Retinal pigment epithelial cell (primary cell): ENCODE measurements around the gene SMARCA2.
"Not testable (repeated sequence)": the region's sequence is repeated elsewhere in the genome, so short reads cannot be mapped to it uniquely, and the experiment has no call there.

Experiments used
- DNase-seq: peaks from one replicate; pipeline ENCODE4 v3.0.0-alpha.2; 2010; ENCODE audit warnings: low read depth
- H3K4me3 ChIP-seq: 2 replicates; pipeline ENCODE4 v1.5.1; 2011; ENCODE audit warnings: mild to moderate bottlenecking, low read length, control low read depth, moderate library complexity
- TF ChIP-seq, protein P1 (sequence below): conservative IDR thresholded peaks from 2 replicates; pipeline ENCODE4 v1.5.1; 2011; ENCODE audit warnings: low read depth, low read length, control low read depth, inconsistent platforms

Gene SMARCA2

DNA sequence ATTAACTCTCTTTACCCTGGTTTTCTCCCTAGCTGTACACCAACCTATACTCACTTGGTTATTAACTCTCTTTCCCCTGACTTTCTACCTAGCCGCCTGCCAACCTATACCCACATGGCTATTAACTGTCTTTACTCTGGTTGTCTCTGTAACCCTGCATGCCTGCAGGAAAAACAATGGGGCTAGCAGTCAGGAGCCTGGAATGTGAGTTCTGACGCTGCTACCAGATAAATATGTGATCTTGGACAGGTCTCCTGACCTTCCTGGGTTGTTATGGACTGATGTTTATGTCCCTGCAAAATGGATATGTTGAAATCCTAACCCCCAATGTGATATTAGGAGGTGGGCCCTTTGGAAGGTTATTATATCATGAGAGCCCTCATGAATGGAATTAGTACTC, 119.2 kb downstream of the SMARCA2 start:
- no peak for DNase-seq
- TF ChIP-seq, protein P1, sequence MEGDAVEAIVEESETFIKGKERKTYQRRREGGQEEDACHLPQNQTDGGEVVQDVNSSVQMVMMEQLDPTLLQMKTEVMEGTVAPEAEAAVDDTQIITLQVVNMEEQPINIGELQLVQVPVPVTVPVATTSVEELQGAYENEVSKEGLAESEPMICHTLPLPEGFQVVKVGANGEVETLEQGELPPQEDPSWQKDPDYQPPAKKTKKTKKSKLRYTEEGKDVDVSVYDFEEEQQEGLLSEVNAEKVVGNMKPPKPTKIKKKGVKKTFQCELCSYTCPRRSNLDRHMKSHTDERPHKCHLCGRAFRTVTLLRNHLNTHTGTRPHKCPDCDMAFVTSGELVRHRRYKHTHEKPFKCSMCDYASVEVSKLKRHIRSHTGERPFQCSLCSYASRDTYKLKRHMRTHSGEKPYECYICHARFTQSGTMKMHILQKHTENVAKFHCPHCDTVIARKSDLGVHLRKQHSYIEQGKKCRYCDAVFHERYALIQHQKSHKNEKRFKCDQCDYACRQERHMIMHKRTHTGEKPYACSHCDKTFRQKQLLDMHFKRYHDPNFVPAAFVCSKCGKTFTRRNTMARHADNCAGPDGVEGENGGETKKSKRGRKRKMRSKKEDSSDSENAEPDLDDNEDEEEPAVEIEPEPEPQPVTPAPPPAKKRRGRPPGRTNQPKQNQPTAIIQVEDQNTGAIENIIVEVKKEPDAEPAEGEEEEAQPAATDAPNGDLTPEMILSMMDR: no peak
- H3K4me3 ChIP-seq: no peak overlapping the region

- H3K4me3 ChIP-seq: no peak overlapping the region
- no peak for DNase-seq
- TF ChIP-seq, protein P1: no peak
Observed at GRCh38 chr9:2138646-2139045, 123.5 kb downstream of the SMARCA2 start.

DNA sequence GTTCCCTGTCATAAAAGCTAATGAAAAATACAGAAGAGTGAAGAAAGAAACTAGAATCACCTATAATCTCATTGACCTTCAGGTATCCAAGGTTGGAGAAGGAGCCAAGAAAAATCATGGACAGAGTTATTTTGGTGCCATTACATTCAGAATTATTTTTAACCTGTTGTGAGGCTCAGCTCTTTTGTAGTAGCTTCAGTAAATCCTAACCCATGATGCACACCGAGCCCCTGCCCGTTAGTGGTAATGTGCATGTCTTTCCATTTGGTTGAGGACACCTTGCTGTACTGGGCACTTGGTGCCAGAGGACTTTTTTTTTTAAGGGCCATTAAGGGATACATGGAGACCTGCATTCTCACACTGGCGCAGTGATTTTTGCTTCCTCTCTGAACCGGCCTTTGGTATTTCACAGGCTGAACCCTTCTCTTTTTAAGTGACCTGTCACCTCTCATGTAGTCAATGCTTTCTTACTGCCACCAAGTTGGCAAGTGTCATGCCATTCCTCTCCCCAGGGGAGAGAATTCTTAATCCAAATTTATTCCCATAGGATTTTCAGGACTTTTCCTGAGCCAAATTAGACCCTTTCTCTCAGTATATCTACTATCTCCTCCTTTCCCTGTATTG, 125.6 kb downstream of the SMARCA2 start:
- no peak for DNase-seq
- TF ChIP-seq, protein P1: no peak
- H3K4me3 ChIP-seq: no peak overlapping the region

- TF ChIP-seq, protein P1: no peak
- DNase-seq: no peak
- no peak overlapping the region for H3K4me3 ChIP-seq
Observed at GRCh38 chr9:2142212-2142611, 127.1 kb downstream of the SMARCA2 start.

GRCh38 chr9:2144619-2145018, 129.5 kb downstream of the SMARCA2 start:
- TF ChIP-seq, protein P1: no peak
- no peak overlapping the region for H3K4me3 ChIP-seq
- DNase-seq: no peak

- H3K4me3 ChIP-seq: no peak overlapping the region
- TF ChIP-seq, protein P1: no peak
- no peak for DNase-seq
Observed at GRCh38 chr9:2145746-2146145, 130.6 kb downstream of the SMARCA2 start.

DNA sequence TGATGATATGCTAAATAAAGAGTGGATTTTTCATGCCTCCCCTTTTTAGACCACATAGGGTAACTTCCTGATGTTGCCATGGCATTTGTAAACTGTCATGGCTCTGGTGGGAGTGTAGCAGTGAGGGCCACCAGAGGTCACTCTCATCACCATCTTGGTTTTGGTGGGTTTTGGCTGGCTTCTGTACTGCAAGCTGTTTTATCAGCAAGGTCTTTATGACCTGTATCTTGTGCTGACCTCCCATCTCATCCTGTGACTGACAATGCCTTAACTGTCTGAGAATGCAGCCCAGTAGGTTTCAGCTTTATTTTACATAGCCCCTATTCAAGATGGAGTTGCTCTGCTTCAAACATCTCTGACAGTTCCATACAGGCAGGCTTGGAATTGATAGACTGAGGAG, 131.6 kb downstream of the SMARCA2 start:
- H3K4me3 ChIP-seq, DNase-seq: not testable (repeated sequence)
- TF ChIP-seq, protein P1: peak; percentile 41
